Smooth muscle cell (in vitro differentiated cells): ENCODE data around the gene DIAPH2. TPM values are rescaled to one million over a fixed set of nuclear protein-coding genes. Genes with fewer than 3 reads are reported as not detected.

Experiments
- DNase-seq: peaks from one replicate; lab custom pipeline; 2025; ENCODE audit not compliant: unreplicated experiment; lab: John Stamatoyannopoulos, UW
- H2AFZ ChIP-seq: fragments of 200-600 bp; sonication (generic); 2 replicates; pipeline ENCODE4 v1.6.0; 2016; ENCODE audit warnings: antibody characterized with exemption, low read depth, mild to moderate bottlenecking
- H3F3A ChIP-seq: fragments of 200-600 bp; sonication (generic); 2 replicates; pipeline ENCODE4 v1.6.0; 2017; ENCODE audit warnings: antibody characterized with exemption, low read depth
- H3K27ac ChIP-seq: fragments of 200-600 bp; sonication (generic); 2 replicates; pipeline ENCODE4 v1.5.1; 2016; ENCODE audit warnings: low read depth, mild to moderate bottlenecking
- H3K27me3 ChIP-seq: fragments of 200-600 bp; sonication (generic); 2 replicates; pipeline ENCODE4 v1.6.1; 2016; ENCODE audit warnings: low read depth, mild to moderate bottlenecking
- H3K36me3 ChIP-seq: fragments of 200-600 bp; sonication (generic); 2 replicates; pipeline ENCODE4 v1.5.1; 2016; ENCODE audit warnings: low read depth
- H3K4me1 ChIP-seq: fragments of 200-600 bp; sonication (generic); 2 replicates; pipeline ENCODE4 v1.5.1; 2016; ENCODE audit warnings: low read depth
- H3K4me2 ChIP-seq: fragments of 200-600 bp; sonication (generic); 2 replicates; pipeline ENCODE4 v1.6.0; 2016; ENCODE audit warnings: mild to moderate bottlenecking
- H3K4me3 ChIP-seq: fragments of 200-600 bp; sonication (generic); 2 replicates; pipeline ENCODE4 v1.5.1; 2016; ENCODE audit warnings: mild to moderate bottlenecking
- H3K79me2 ChIP-seq: fragments of 200-600 bp; sonication (generic); 2 replicates; pipeline ENCODE4 v1.6.0; 2016; ENCODE audit warnings: low read depth, mild to moderate bottlenecking
- H3K9ac ChIP-seq: fragments of 200-600 bp; sonication (generic); 2 replicates; pipeline ENCODE4 v1.6.0; 2016; ENCODE audit warnings: low read depth
- H3K9me3 ChIP-seq: fragments of 200-600 bp; sonication (generic); replicated peaks from 2 replicates; pipeline ENCODE4 v1.5.1; 2016; ENCODE audit warnings: low read depth
- H4K20me1 ChIP-seq: fragments of 200-600 bp; sonication (generic); 2 replicates; pipeline ENCODE4 v1.6.0; 2016; ENCODE audit warnings: low read depth
- CTCF ChIP-seq: fragments of 200-600 bp; sonication (generic); IDR thresholded peaks from 2 replicates; pipeline ENCODE4 v1.5.1; 2017; ENCODE audit warnings: borderline replicate concordance, mild to moderate bottlenecking, antibody characterized with exemption; ENCODE audit not compliant: insufficient read depth, poor library complexity, severe bottlenecking
- WGBS: methylation state at CpG from one replicate; pipeline ENCODE4 v1.1.7; 2016; ENCODE audit warnings: low lambda C conversion rate; 5-methylcytosine and 5-hydroxymethylcytosine counted together
- polyA plus RNA-seq: library from polyadenylated mRNA; unstranded; fragments of >200 nt; fragmentation: Nextera tagmentation; extraction: Ambion mirVana; gene quantifications from 2 replicates; pipeline ENCODE4 v1.2.1, GENCODE V29; 2016
- total RNA-seq: library from RNA; depleted of rRNA; stranded (reverse); fragments of >200 nt; gene quantifications from 2 replicates; pipeline ENCODE4 v1.2.3, GENCODE V29; 2014

Gene DIAPH2
- total and polyA plus RNA-seq, 2 experiments from 2014 or later = 12.8 to 19.9 TPM

GRCh38 chrX:97326456-97326855 lies 641.8 kb downstream of the DIAPH2 start:
- no peak overlapping the region for H3K4me3 ChIP-seq
- no peak overlapping the region for H3K4me2 ChIP-seq
- WGBS = 79% methylated on average over 2 of the region's 2 CpGs
- H3K9me3 ChIP-seq = no peaks in the 10 kb centered on the region
- no peak for DNase-seq
- no peaks in the 10 kb centered on the region for H3K4me1 ChIP-seq
- no peaks in the 10 kb centered on the region for H3K36me3 ChIP-seq
- H3K27ac ChIP-seq = no peak overlapping the region
- no peak overlapping the region for H3K9ac ChIP-seq
- H4K20me1 ChIP-seq = no peaks in the 10 kb centered on the region
- H2AFZ ChIP-seq = no peak overlapping the region
- no peak for TF ChIP-seq CTCF
- no peaks in the 10 kb centered on the region for H3K79me2 ChIP-seq
- H3K27me3 ChIP-seq = no peaks in the 10 kb centered on the region
- H3F3A ChIP-seq = no peaks in the 10 kb centered on the region

GRCh38 chrX:97328853-97329390 lies 644.3 kb downstream of the DIAPH2 start:
- 98% methylated on average over 1 of the region's 1 CpG for WGBS
- H3K4me2 ChIP-seq = no peak overlapping the region

DNA sequence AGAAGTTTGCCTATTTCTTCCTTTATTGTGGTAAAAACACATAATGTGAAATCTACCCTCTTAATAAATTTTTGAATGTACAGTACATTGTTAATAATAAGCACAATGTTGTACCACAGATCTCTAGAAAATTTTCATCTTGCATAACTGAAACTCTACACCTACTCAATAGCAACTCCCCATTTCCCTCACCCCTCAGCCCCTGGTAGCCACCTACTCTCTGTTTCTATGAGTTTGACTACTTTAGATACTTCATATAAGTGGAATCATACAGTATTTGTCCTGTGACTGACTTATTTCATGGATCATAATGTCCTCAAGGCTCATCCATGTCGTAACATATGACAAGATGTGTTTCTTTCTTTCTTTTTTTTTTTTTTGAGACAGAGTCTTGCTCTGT lies 645.5 kb downstream of the DIAPH2 start:
- no peaks in the 10 kb centered on the region for H3K4me1 ChIP-seq
- H3K79me2 ChIP-seq = no peaks in the 10 kb centered on the region
- H3K27ac ChIP-seq = no peak overlapping the region
- no peak overlapping the region for H3K9ac ChIP-seq
- no peak overlapping the region for H3K4me3 ChIP-seq
- no peaks in the 10 kb centered on the region for H3K36me3 ChIP-seq
- no peaks in the 10 kb centered on the region for H3K27me3 ChIP-seq
- H3F3A ChIP-seq = no peaks in the 10 kb centered on the region
- no peaks in the 10 kb centered on the region for H4K20me1 ChIP-seq
- WGBS = 97% methylated on average over 1 of the region's 1 CpG
- TF ChIP-seq CTCF = no peak
- no peak overlapping the region for H3K4me2 ChIP-seq
- H3K9me3 ChIP-seq = no peaks in the 10 kb centered on the region
- H2AFZ ChIP-seq = no peak overlapping the region
- DNase-seq = no peak

More at GRCh38 chrX:97328853-97329390, 644.3 kb downstream of the DIAPH2 start:
- Histone ChIP-seq H4K20me1 (no peaks in the 10 kb centered on the region), H3K9ac (no peak overlapping the region), H3K4me3 (no peak overlapping the region), H3K27ac (no peak overlapping the region), H3K27me3 (no peaks in the 10 kb centered on the region), H2AFZ (no peak overlapping the region), H3K4me1 (no peaks in the 10 kb centered on the region), H3K36me3 (no peaks in the 10 kb centered on the region), H3K79me2 (no peaks in the 10 kb centered on the region), H3K9me3 (no peaks in the 10 kb centered on the region), H3F3A (no peaks in the 10 kb centered on the region)
- TF ChIP-seq CTCF = no peak
- DNase-seq = no peak

DNA sequence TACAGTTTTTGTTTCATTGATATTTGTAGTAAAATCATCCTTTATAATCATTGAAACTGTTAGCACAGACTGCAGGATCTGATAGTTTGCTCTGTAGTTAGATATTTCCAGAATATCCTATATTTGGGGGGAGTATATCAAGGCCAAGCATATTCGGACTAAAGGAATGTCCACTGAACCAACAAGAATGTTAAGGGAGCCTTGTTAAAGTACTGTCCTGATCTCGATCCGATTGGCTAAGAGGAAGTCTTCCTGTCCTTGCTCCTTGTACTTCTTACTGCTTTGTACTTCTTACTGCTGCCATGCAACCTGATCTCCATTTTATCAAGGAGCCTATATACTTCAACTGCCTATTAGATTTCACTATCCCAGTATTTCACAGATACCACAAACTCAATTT lies 648.3 kb downstream of the DIAPH2 start:
- Histone ChIP-seq H3K9me3 (no peaks in the 10 kb centered on the region), H3K9ac (no peak overlapping the region), H3F3A (no peaks in the 10 kb centered on the region), H2AFZ (no peak overlapping the region), H3K36me3 (no peaks in the 10 kb centered on the region), H4K20me1 (no peaks in the 10 kb centered on the region), H3K27me3 (no peaks in the 10 kb centered on the region), H3K4me3 (no peak overlapping the region), H3K27ac (no peak overlapping the region), H3K4me1 (no peaks in the 10 kb centered on the region), H3K4me2 (no peak overlapping the region), H3K79me2 (no peaks in the 10 kb centered on the region)
- TF ChIP-seq CTCF = no peak
- 44% methylated on average over 3 of the region's 3 CpGs for WGBS
- no peak for DNase-seq
